Measurements from ENCODE around the gene B4GALT1. TPM values are rescaled to one million over a fixed set of nuclear protein-coding genes. Genes with fewer than 3 reads are reported as not detected.

The B4GALT1 gene
- total and polyA plus RNA-seq, 3 experiments from 2014 or later = 38.0 to 41.6 (median 38.3) TPM

DNA sequence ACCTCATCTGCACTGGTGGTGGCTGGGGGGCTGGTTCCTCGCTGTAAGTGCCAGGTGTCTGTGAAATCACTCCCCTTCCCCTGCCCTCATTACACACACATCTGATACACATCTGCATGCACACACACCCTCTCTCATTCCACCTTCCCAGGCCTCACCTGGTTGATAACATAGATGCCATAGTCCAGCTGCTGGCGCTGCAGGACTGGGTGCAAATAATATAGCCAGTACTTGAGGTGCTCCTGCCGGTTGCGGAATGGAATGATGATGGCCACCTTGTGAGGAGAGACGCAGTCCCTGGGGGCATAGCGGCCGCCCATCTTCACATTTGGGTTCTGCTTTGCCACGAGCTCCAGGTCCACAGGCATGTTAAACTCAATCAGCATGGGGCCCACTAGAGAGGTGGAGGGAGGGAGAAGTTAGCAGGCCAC lies 32.1 kb downstream of the B4GALT1 start:
- ChIA-PET POLR2A (no interaction called here), CTCF (interaction anchor here (1.0 to 1.6 kb wide), 2 partner anchors 8 to 36 kb away, joined by 3 to 5 read pairs; no protein-coding TSS in a partner anchor)
- H3K4me1 ChIP-seq (ENCODE audit: insufficient read depth, low read length) = peaks cover 71% of the 10 kb centered on the region
- H3K27me3 ChIP-seq (ENCODE audit: insufficient read depth, low read length, poor library complexity, severe bottlenecking) = no peaks in the 10 kb centered on the region
- H3K4me3 ChIP-seq (ENCODE audit: low read length) = no peak overlapping the region
- Mint-ChIP-seq H3K4me1 (peaks cover 80 to 89% (median 85%) of the 10 kb centered on the region in 3 donors), H3K27me3 (peaks cover 0 to 7% of the 10 kb centered on the region in 2 donors), H3K4me3 (peak overlapping the region in 3 of 7 donors; percentile 33 to 81 (median 37)), H3K27ac (peak overlapping the region in 7 of 8 donors; percentile 16 to 99 (median 92)), H3K9me3 (no peaks in the 10 kb centered on the region), H3K36me3 (peaks cover 11 to 55% (median 19%) of the 10 kb centered on the region in 3 donors)
- H3K27ac ChIP-seq (ENCODE audit: low read depth, low read length) = no peak overlapping the region
- H3K36me3 ChIP-seq (ENCODE audit: insufficient read depth, low read length) = peaks cover 22% of the 10 kb centered on the region
- H3K9me3 ChIP-seq (ENCODE audit: low read length) = no peaks in the 10 kb centered on the region
- no peak for DNase-seq

DNA sequence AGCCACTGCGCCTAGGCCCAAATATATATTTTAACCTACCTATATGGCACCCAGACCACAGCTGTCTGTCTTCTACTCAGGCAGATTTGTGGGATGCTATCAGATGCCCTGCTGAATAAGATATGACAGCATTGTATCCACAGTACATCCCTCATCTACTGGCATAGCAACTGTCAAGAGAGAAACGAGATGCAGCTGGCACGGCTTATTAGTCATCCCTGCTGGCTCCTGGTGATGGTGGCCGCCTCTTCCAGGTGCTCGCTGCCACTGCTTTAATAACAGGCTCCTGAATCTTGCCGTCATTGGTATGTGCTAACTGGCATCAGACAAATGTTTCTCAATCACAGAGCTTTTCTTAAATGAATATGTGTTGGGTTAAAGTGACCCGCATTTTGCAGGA lies 34.0 kb downstream of the B4GALT1 start:
- H3K27ac ChIP-seq (ENCODE audit: low read depth, low read length) = no peak overlapping the region
- DNase-seq = no peak
- Mint-ChIP-seq H3K27me3 (peaks cover 0 to 7% of the 10 kb centered on the region in 2 donors), H3K4me3 (peak overlapping the region in 3 of 7 donors; percentile 3 to 65 (median 48)), H3K9me3 (no peaks in the 10 kb centered on the region), H3K36me3 (peaks cover 19 to 74% (median 24%) of the 10 kb centered on the region in 3 donors), H3K27ac (peak overlapping the region in 6 of 8 donors; percentile 22 to 75 (median 56)), H3K4me1 (peaks cover 77 to 88% (median 83%) of the 10 kb centered on the region in 3 donors)
- ChIA-PET POLR2A (no interaction called here), CTCF (interaction anchor here (1.6 kb wide), 1 partner anchor 93 kb away, joined by 4 read pairs; no protein-coding TSS in a partner anchor)
- no peaks in the 10 kb centered on the region for H3K27me3 ChIP-seq (ENCODE audit: insufficient read depth, low read length, poor library complexity, severe bottlenecking)
- H3K9me3 ChIP-seq (ENCODE audit: low read length) = no peaks in the 10 kb centered on the region
- H3K36me3 ChIP-seq (ENCODE audit: insufficient read depth, low read length) = peaks cover 36% of the 10 kb centered on the region
- no peak overlapping the region for H3K4me3 ChIP-seq (ENCODE audit: low read length)
- peaks cover 61% of the 10 kb centered on the region for H3K4me1 ChIP-seq (ENCODE audit: insufficient read depth, low read length)

DNA sequence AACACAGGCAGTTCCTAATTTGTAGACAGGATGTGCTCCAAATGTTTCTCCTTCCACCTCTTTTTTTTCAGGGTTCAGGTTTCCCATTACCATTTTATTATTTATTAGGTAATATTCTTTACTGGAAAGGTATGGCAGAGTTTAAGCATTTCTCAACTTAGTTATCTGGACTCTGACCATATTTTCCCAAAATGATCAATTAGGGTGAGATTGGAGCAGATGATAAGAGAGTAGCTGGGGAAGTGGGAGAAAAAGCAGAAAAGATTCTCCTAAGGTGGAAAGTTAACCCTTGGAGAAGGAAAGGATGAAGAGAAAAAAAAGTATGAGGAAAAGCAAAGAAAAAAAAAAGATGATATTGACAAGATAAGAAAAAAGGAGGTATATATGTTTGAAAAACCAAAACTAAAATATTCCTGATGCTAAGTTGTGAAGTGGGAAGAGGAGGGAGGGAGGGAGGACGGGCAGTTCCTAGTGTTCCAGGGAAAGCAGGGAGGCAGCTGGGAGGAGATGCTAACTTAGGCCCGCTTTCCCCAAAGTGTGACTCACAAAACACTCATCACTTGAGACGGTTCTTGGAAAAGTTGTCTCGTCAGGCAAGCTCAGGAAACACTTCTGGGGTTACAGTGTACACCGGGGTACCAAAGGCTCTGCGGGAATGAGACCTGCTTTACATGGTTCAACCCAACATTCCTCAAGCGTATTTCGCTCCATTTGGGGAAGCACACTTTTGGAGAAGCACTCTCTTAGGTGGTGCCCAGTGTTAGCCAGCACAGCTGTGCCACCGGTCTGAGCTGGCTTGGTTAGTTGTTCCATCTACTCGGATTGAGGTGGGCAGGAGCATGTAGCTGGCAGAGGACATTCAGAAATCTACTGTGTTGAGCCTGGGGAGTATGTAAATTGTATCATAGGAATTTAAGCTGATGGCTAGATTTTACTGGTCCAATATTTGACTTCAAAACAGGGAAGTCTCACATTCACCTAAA lies 35.1 kb downstream of the B4GALT1 start:
- CTCF ChIA-PET = interaction anchor here (0.7 to 1.6 kb wide), 2 partner anchors 9 to 94 kb away, joined by 3 to 4 read pairs; no protein-coding TSS in a partner anchor
- H3K4me1 ChIP-seq (ENCODE audit: insufficient read depth, low read length) = peaks cover 50% of the 10 kb centered on the region
- no peak overlapping the region for H3K4me3 Mint-ChIP-seq
- no peaks in the 10 kb centered on the region for H3K9me3 ChIP-seq (ENCODE audit: low read length)
- H3K27me3 ChIP-seq (ENCODE audit: insufficient read depth, low read length, poor library complexity, severe bottlenecking) = no peaks in the 10 kb centered on the region
- H3K4me3 ChIP-seq (ENCODE audit: low read length) = no peak overlapping the region
- peak overlapping the region; percentile 2 to 100 (median 98) for H3K27ac Mint-ChIP-seq
- peaks cover 0 to 8% of the 10 kb centered on the region in 2 donors for H3K27me3 Mint-ChIP-seq
- POLR2A ChIA-PET = no interaction called here
- peaks cover 28 to 84% (median 33%) of the 10 kb centered on the region in 3 donors for H3K36me3 Mint-ChIP-seq
- peaks cover 44% of the 10 kb centered on the region for H3K36me3 ChIP-seq (ENCODE audit: insufficient read depth, low read length)
- no peak for DNase-seq
- H3K27ac ChIP-seq (ENCODE audit: low read depth, low read length) = no peak overlapping the region
- no peaks in the 10 kb centered on the region for H3K9me3 Mint-ChIP-seq
- peaks cover 77 to 87% (median 77%) of the 10 kb centered on the region in 3 donors for H3K4me1 Mint-ChIP-seq

DNA sequence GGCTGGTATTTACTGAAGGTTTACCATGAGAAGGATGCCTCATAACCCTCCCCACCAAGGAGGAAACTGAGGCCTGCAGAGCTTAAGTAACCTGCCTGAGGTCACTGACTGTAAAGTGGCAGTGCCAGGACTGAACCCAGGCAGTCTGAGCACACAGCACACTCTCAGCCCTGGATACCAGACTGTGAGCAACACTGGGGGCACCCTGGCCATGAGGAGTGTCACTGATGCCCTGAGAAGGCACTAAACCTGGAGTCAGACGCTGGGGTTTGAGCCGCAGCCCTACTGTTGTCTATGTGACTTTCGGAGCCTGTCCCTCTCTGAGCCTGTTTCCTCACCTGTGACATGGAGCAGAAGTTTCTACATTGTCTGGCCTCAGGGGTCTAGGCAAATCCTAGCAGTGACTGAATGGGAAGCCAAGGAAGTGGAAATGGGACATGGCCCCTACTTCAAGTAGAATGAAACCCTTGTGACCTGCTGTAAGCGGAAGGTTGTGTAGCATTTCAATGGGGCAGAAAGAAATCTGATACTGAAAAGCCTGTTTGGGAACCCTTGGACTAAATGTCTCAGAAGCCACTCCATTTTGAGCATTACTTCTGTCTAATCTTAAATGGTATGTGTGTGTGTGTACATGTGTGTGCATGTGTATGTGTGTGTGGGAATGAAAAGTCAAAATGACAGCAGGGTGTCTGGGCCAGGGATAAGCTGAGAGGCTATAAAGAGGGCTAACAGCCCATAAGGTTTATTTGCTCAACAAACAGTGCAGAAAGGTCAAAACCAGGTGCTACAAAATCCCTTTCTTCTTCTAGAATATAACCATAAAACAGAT lies 36.0 kb downstream of the B4GALT1 start:
- Mint-ChIP-seq H3K9me3 (no peaks in the 10 kb centered on the region), H3K36me3 (peaks cover 28 to 89% (median 33%) of the 10 kb centered on the region in 3 donors), H3K27me3 (peaks cover 0 to 8% of the 10 kb centered on the region in 2 donors), H3K27ac (peak overlapping the region; percentile 88 to 100 (median 98)), H3K4me1 (peaks cover 73 to 83% (median 73%) of the 10 kb centered on the region in 3 donors), H3K4me3 (peak overlapping the region in 5 of 7 donors; percentile 66 to 82 (median 79))
- ChIA-PET CTCF (interaction anchor here (1.5 to 1.6 kb wide), 2 partner anchors 95 kb away, joined by 3 to 4 read pairs; no protein-coding TSS in a partner anchor), POLR2A (no interaction called here)
- H3K9me3 ChIP-seq (ENCODE audit: low read length) = no peaks in the 10 kb centered on the region
- H3K4me1 ChIP-seq (ENCODE audit: insufficient read depth, low read length) = peaks cover 41% of the 10 kb centered on the region
- H3K36me3 ChIP-seq (ENCODE audit: insufficient read depth, low read length) = peaks cover 44% of the 10 kb centered on the region
- no peak overlapping the region for H3K27ac ChIP-seq (ENCODE audit: low read depth, low read length)
- H3K27me3 ChIP-seq (ENCODE audit: insufficient read depth, low read length, poor library complexity, severe bottlenecking) = no peaks in the 10 kb centered on the region
- no peak for DNase-seq
- H3K4me3 ChIP-seq (ENCODE audit: low read length) = no peak overlapping the region

DNA sequence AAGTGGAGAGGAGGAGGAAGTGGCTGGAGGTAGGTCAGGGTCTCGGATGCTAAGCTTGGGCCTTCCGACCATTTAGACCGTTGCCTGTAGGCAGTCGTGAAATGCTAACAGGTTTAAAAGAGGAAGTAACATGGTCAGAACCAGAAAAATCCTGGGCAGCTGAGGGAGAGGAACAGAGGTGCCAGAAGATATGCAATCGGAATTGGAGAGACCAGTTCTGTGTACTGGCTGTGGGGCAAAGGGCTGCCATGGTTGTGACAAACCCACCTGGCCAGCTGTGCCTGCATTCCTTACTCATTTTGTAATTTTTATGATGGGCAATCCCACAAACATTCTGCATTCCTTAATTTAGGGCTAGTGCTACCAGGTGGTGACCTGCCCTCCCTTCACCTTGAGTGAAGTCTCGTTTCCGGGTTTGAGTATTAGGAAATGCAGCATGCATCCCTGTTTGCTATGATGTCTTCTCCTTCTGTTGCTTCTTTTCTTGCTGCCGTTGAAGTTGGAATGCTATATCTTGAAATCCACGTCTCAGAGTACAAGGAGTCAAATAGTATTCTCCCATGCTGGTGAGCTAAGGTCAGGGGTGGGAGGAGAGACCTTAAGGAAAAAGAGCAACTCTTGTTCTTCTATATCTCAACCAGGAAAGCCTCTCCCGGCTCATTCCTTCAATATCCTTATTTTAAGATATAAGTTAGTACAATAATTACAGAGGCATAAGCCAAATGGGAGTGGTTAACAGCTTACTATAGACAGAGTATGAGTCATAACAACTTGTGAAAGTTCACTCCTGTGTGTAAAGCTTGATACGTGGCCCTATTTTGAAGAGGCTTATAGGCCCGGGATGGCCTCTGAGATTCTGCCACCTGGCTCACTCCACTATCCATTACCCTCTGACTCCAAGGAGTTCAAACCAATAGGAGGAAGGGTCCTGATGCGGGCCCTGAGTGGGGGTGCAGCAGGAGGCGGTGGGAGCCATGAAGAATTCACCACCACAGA lies 37.0 kb downstream of the B4GALT1 start:
- DNase-seq = no peak
- Histone ChIP-seq H3K27ac (ENCODE audit: low read depth, low read length) (no peak overlapping the region), H3K4me3 (ENCODE audit: low read length) (no peak overlapping the region)

DNA sequence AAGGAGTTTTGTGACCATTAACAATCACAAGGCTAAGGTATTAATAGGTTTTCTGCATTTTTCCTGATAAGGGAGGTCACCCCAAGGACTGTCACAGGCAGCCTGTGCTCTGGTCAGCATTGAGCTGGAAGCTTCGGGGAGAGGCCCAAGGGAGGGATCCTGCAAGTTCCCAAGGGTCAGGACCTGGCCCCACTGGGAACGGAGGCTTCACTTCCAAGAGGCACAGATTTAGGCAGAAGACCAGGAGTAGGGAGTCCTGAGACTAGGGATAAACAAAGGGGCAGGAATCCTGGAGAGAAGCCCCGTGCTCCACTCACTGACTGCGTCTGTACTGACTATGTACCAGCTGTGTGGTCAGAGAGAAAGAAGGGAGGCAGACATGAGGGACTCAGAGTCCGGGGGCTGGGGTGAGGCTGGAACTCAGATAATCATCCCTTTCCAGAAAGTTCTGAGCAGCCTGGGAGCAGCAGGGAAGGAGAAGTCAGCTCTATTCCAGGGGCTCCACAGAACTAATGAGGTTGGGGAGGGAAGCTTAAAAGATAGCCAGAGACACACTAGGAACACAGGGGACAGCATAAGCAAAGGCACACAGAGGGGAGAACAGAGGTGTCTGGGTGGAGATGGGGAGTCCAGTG lies 37.8 kb downstream of the B4GALT1 start:
- H3K27ac Mint-ChIP-seq = peak overlapping the region; percentile 39 to 99 (median 92)
- Histone ChIP-seq H3K36me3 (ENCODE audit: insufficient read depth, low read length) (peaks cover 44% of the 10 kb centered on the region), H3K9me3 (ENCODE audit: low read length) (no peaks in the 10 kb centered on the region), H3K27ac (ENCODE audit: low read depth, low read length) (no peak overlapping the region), H3K27me3 (ENCODE audit: insufficient read depth, low read length, poor library complexity, severe bottlenecking) (no peaks in the 10 kb centered on the region), H3K4me3 (ENCODE audit: low read length) (no peak overlapping the region), H3K4me1 (ENCODE audit: insufficient read depth, low read length) (peaks cover 31% of the 10 kb centered on the region)
- CTCF ChIA-PET = interaction anchor here (1.5 to 1.9 kb wide), 2 partner anchors 42 to 97 kb away, joined by 3 to 4 read pairs; no protein-coding TSS in a partner anchor
- peak overlapping the region in 4 of 7 donors; percentile 6 to 49 (median 20) for H3K4me3 Mint-ChIP-seq
- peaks cover 0 to 8% of the 10 kb centered on the region in 2 donors for H3K27me3 Mint-ChIP-seq
- no peaks in the 10 kb centered on the region for H3K9me3 Mint-ChIP-seq
- peaks cover 31 to 93% (median 40%) of the 10 kb centered on the region in 3 donors for H3K36me3 Mint-ChIP-seq
- H3K4me1 Mint-ChIP-seq = peaks cover 71 to 85% (median 75%) of the 10 kb centered on the region in 3 donors
- no peak for DNase-seq
- POLR2A ChIA-PET = no interaction called here

More for the DNA sequence above, 37.0 kb downstream of the B4GALT1 start:
- H3K36me3 ChIP-seq (ENCODE audit: insufficient read depth, low read length) = peaks cover 44% of the 10 kb centered on the region
- ChIA-PET CTCF (interaction anchor here (1.5 to 1.9 kb wide), 2 partner anchors 41 to 96 kb away, joined by 3 to 4 read pairs; no protein-coding TSS in a partner anchor), POLR2A (no interaction called here)
- no peaks in the 10 kb centered on the region for H3K9me3 ChIP-seq (ENCODE audit: low read length)
- Mint-ChIP-seq H3K36me3 (peaks cover 28 to 93% (median 35%) of the 10 kb centered on the region in 3 donors), H3K4me3 (peak overlapping the region; percentile 49 to 82 (median 70)), H3K9me3 (no peaks in the 10 kb centered on the region), H3K4me1 (peaks cover 70 to 82% (median 71%) of the 10 kb centered on the region in 3 donors), H3K27me3 (peaks cover 0 to 8% of the 10 kb centered on the region in 2 donors), H3K27ac (peak overlapping the region; percentile 88 to 100 (median 98))
- H3K27me3 ChIP-seq (ENCODE audit: insufficient read depth, low read length, poor library complexity, severe bottlenecking) = no peaks in the 10 kb centered on the region
- peaks cover 31% of the 10 kb centered on the region for H3K4me1 ChIP-seq (ENCODE audit: insufficient read depth, low read length)
